OCI-M2 (cell line): ENCODE measurements around the gene TBCD.

ENCODE experiments used
- DNase-seq: peaks from one replicate; lab custom pipeline; 2025; ENCODE audit not compliant: unreplicated experiment; lab: John Stamatoyannopoulos, UW

Gene TBCD

DNA sequence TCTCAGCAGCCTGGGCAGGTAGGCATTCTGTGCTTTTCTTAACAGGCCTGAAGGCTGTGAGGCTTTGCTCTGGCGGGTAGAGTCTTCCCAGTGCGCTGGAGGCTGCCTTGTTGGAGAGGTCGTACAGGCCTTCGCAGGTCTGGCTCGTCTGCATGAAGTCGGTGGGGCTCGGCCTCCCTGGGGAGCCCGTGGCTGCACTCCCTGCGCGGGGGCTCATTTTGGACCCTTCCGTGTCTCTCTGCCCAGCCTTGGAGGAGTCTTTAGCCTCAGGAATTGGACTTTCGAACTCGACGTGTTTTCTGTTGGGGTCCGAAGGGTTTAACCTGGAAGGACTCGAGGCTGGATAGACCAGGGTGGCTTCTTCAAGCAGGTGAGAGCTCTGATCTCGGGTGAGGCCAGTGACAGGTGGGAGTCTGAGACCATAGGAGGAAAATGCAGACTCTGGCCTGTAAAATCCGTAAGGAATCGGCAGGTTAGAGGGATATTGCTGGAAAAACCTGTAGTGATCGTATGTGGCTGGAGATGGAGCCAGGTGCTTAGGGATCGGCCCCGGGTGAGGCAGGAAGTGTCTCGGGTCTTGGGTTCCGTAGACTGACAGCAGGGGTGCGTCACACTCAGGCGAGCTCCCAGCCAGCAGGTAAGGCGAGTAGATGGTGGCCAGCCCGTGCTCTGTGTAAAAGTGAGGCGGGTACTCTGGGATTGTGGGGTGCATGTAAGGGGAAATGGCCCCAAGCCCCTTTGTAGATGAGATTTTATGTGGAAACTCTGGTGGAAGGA, 79.4 kb downstream of the TBCD start:
- no peak for DNase-seq

GRCh38 chr17:82831818-82832200, 79.9 kb downstream of the TBCD start:
- DNase-seq = no peak

DNA sequence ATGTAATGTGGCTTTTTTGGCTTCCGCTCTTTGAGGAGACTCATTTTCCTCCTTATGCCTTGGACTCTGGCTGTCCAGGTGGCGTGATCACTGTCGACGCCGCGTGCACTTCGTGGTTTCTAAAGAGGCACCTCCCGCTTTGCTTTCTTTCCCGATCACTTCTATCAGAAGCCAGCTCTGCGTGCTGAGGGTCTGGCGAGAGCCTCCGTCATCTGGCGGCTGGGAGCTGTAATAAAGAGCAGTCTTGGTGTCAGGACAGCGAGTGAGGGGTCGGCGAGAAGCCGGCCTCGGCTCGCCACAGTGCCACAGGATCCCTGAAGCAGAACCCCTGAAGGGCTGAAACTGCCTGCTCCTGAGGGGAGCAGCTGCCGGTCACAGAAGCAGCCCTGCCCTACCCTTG, 80.5 kb downstream of the TBCD start:
- no peak for DNase-seq

DNA sequence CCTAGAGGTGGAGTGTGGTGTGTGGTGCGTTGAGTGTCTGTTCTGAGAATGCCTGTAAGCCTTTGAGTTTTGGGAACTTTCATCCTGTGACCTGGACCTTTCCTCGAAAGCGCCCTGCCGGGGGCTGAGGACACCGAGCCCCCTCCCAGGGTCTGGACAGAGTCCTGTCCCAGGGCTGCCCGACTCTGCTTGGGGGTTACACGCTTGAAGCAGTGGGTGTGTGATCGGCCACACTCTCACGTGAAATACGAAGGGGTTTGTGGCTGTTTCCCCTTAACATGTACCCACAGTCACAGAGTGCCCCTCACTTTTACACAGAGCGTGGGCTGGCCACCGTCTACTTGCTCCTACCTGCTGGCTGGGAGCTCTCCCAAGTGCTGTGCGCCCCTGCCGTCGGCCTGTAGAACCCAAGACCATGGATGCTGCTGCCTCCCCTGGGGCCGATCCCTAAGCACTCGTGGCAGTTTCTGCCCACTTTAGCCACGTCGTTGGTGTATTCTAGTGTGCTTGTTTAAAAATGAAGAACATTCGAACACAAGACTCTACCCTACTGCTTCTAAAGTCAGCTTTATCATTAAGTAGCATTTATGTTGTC, 81.1 kb downstream of the TBCD start:
- DNase-seq = no peak

- DNase-seq = no peak
Measured at GRCh38 chr17:82835122-82835521, 83.3 kb downstream of the TBCD start.

DNA sequence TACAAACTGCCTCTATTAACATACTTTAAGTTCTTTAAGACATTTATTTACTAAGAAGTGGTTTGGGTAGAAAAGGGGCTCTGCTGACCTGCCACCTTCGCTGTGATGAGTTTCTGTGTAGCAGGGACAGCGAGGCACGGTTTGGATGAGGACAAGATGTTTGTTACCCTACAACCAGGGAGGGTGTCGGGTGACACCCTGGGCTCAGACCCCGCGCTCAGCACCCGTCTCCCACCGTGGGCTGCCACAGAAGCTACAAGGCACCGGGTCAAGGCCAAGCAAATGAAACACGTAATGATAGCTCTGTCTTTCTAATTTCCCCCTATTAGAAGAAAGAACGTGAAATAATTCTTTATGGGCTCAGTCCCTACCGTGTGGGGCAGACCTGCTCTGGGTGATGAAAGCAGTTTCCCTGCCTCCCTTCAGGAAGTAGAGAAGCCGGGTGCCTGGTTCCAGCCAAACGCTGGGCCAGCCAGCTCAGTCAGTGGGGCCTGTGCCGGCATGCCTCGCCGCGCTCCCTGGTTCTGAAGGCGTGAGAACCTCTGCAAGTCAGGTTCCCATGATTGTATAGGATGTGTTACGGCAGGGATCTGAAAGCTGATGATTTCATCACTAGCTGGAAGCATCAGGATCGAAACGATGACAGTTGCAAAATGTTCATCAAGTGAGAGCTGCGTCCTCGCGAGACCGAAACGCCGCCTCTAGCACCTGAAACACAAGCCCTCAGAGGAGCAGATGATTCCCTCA, 84.1 kb downstream of the TBCD start:
- DNase-seq = no peak

GRCh38 chr17:82836823-82837357, 85.0 kb downstream of the TBCD start:
- no peak for DNase-seq

DNA sequence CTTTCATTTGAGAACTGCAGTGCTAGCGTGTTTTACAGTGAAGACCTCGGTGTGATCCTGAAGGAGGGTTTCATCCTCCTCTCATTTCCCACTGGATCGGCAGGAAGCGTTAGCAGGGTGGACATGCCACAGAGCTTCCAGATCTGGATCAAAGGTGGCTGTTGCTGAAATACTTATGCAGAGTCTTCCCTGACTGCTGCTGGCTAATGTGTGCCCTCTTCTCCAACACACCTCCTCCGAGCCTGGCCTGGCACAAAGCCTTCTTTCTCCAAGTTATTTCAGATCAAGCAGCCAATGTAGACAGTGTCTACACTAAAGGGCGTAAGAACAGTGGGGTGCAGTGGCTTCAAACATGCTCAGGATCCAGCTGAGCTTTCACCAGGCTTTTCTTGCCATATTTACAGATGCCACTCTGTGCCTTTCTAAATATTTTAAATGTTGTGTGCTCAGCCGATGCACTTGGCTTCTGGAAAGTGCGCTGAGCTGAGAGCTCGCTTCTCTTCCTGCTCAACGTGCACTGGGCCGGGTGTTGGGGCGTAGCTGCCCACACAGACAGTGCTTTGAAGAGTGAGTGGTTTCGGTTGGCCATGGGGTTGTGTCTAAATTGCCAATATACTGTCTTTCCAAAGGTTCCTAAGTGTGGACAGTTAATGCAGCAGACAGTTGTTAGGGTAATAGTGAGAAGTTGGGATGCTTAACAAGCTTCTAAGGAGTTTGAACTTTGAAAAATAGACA, 85.9 kb downstream of the TBCD start:
- no peak for DNase-seq

DNA sequence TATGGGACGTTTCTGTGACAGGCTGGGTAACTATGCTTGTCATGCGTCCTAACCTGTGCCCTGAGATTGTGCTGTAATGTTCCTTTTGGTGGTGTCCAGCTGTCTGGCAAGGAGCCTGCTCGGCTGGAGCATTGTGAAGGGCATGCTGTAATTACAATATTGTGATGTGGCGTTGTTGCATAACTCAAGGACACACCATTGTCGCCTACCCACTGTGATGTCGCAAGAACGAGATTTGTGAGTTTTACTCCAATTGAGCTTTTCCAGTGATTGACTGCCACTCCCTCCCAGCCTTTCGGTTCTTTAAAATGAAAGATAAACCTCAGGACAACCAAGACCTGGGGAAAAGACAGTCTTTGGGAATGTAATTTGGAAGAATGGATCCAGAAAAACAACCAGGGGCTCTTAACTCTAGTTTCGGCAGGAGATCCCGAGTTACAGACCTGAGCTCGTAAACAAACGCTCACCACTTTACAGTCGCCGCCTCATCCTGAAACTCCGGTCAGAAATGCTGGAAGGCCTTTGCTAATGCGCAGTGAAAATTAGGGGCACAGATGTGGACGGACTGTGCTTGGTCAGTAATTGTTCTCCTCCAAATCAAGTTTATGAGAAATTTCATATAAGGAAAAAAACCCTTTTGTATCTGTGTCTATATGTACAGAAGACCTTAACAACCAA, 86.7 kb downstream of the TBCD start:
- no peak for DNase-seq

GRCh38 chr17:82839617-82840292, 87.9 kb downstream of the TBCD start, which contains the start of gene ZNF750:
TSS of gene ZNF750 (minus strand) at chr17:82840022. CDS start at chr17:82832454, 7,568 bp downstream.
- no peak for DNase-seq

DNA sequence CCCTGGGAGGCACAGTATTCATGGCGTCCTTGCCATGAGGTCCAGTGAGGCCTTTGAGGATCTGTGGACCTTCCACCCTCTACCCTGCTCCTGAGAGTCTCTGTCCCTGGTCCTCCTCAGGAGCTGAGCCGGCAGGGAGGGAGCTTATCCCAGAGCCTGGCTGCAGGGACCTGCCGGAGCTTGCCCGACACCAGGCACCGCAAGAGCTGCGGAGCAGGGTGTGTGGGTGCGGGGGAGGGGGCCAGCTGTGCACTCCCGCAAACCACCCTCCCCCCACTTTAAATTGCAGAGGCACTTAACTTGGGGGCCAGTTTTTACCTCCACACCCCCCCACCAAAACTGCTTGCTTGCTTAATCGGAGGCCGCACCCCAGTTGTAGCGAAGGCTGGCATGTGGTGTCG, 88.6 kb downstream of the TBCD start:
- DNase-seq = no peak

- DNase-seq = no peak
Measured at GRCh38 chr17:82841921-82842596, 90.2 kb downstream of the TBCD start.

GRCh38 chr17:82843904-82844680, 92.2 kb downstream of the TBCD start:
- DNase-seq = no peak

DNA sequence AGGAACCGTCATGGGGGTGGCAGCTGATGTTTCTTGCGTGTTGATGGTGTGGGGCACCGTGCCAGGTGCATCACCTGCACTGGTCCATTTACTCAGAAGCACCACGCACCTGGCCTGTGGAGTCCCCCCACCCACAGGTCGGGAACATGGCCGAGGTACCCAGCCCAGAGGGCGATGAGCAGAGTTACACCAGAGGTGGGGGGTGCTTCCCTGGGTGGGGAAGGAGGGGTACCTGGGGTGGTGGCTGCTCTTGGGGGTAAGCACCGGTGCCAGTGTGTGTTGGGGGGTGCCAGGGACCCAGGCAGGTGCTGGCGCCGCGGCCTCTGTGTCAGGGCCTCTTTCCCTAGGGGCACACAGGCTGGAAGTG, 92.9 kb downstream of the TBCD start:
- no peak for DNase-seq

DNA sequence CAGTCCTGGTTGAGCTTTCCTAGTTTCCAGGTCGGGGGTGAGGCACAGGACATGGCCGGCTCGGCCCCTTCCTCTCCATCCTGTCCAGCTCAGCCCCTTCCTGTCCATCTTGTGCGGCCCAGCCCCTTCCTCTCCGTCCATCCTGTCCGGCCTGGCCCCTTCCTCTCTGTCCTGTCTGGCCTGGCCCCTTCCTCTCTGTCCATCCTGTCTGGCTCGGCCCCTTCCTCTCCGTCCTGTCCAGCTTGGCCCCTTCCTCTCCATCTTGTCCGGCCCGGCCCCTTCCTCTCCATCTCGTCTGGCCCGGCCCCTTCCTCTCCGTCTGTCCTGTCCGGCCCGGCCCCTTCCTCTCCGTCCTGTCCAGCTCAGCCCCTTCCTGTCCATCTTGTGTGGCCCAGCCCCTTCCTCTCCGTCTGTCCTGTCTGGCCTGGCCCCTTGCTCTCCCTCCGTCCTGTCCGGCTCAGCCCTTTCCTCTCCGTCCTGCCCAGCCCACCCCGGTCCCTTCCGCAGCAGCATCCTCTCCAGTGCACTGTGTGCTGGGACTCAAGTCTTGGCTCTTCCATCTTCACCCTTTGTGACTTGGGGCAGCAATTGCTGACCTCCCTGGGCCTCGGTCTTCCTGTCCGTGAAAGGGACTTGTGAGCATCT, 93.4 kb downstream of the TBCD start:
- DNase-seq = no peak

DNA sequence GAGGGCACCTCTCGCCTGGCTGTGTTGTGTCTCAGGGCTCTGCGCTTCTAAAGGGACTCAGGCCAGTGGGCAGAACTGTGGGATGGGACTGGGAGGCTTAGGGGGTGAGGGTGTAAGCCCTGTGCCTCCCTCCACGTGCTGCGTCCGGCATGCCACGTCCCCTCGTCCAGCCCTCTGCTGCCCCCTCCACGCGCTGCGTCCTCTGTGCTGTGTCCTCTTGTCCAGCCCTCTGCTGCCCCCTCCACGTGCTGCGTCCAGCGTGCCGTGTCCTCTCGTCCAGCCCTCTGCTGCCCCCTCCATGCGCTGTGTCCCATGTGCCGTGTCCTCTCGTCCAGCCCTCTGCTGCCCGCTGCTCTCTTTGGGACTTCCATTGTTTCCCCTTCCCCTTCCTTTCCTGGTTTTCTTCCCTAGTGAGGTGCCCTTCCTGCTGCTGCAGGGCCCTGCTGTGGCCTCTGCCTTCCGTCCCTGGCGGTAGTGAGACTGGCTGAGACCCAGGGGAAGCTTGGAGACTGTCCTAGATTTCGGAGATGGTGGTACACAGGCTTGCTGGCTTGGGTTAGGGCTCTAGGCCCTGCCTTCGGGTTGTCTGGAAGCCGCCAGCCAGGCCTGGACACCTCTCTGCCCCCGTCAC, 94.3 kb downstream of the TBCD start:
- DNase-seq = no peak

DNA sequence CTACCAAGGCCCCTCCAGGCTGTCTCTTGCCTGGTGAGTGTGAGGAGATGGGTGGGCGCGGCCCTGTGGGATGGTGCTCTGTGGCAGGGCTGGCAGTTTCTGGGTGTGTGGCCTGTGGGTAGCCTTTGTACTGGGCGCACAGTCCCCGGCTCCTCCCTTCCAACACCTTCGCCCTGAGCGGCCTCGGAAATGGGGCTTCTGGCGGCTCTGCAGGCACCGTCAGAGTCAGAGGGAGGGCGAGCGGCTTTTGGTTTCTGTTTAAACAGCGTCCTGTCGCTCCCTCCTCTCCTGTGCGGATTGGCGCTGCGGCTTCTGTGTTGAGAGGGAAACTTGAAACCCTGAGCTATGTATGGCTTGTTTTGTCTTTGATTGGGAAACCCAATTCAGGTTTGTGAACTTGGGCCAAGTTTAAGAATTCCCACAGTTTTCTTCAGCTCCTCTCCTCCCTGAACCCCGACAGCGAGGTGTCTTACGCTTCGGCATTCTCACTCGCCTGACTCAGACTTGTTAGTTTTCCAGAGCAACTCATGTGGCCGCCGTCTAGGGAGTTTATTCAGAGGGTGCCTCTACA, 96.2 kb downstream of the TBCD start:
- no peak for DNase-seq
